ENCODE measurements around the gene TMEM126A.
"Not testable (repeated sequence)": the region's sequence is repeated elsewhere in the genome, so short reads cannot be mapped to it uniquely, and the experiment has no call there.

- TF ChIP-seq EP300, CTCF, POLR2A (IDR thresholded peaks at IDR 0.05): not testable (repeated sequence)
Observed at GRCh38 chr11:85609286-85609685, 38.5 kb upstream of the TMEM126A start.
